Measurements from ENCODE around the gene C6orf89. TPM values are rescaled to one million over a fixed set of nuclear protein-coding genes. Genes with fewer than 3 reads are reported as not detected.

C6orf89 gene
- polyA plus RNA-seq, 1 donor (not counting 4 experiments of a cell fraction or from before 2014, with no cell fraction given): 29.0 TPM

DNA sequence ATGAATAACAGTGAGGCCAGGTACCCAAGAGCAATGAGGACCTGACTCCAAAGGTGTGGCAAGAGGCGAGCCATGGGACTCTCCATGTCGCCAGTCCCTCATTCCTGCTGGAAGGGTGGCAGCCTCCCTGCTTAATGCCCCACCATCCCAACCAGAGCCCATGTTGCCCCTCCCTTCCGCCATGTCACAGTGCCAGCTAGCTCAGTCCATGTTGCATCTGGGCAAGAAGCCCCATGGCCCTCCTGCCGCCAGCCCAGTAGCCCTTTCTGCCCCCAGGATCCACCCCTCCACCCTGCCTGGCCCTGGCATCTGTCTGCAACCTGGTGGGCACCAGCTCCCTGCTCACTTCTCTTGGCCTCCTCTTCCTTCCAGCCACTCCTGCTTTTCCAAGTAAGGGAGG is 40.5 kb upstream of the C6orf89 start:
- peaks cover 12% of the 10 kb centered on the region for H3K27me3 ChIP-seq (ENCODE audit: control insufficient read depth, extremely low read depth, insufficient read depth, low read length)
- no peaks in the 10 kb centered on the region for H4K20me1 ChIP-seq (ENCODE audit: control insufficient read depth, extremely low read depth, insufficient read depth, low read length)
- dilution Hi-C loops (cut with MboI; ENCODE audit: extremely low pct_ligation_motif_present, low sequenced_read_pairs): no loop called here
- FAIRE-seq (no peak), DNase-seq (ENCODE audit: low read depth, low spot score) (no peak)
- no peak for TF ChIP-seq EZH2 (IDR thresholded peaks at IDR 0.05; ENCODE audit: low read length)
- TF ChIP-seq, protein P1, sequence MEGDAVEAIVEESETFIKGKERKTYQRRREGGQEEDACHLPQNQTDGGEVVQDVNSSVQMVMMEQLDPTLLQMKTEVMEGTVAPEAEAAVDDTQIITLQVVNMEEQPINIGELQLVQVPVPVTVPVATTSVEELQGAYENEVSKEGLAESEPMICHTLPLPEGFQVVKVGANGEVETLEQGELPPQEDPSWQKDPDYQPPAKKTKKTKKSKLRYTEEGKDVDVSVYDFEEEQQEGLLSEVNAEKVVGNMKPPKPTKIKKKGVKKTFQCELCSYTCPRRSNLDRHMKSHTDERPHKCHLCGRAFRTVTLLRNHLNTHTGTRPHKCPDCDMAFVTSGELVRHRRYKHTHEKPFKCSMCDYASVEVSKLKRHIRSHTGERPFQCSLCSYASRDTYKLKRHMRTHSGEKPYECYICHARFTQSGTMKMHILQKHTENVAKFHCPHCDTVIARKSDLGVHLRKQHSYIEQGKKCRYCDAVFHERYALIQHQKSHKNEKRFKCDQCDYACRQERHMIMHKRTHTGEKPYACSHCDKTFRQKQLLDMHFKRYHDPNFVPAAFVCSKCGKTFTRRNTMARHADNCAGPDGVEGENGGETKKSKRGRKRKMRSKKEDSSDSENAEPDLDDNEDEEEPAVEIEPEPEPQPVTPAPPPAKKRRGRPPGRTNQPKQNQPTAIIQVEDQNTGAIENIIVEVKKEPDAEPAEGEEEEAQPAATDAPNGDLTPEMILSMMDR (optimal IDR thresholded peaks at IDR 0.05 in 1 of 3, IDR thresholded peaks at IDR 0.05 in 1 of 3, conservative IDR thresholded peaks at IDR 0.05 in 1 of 3; ENCODE audit: extremely low read depth in 1 of 3, insufficient read depth in 2 of 3, low read length in 3 of 3): no peak
- H3K4me1 ChIP-seq (ENCODE audit: control insufficient read depth, extremely low read depth, insufficient read depth, low read length): peaks cover 15% of the 10 kb centered on the region
- no peaks in the 10 kb centered on the region for H3K9me1 ChIP-seq (ENCODE audit: control insufficient read depth, extremely low read depth, insufficient read depth, low read length)
- H3K9ac ChIP-seq (ENCODE audit: control insufficient read depth, extremely low read depth, insufficient read depth, low read length): no peak overlapping the region
- no peaks in the 10 kb centered on the region for H3K9me3 ChIP-seq (ENCODE audit: control insufficient read depth, low read depth, low read length)
- H3K4me2 ChIP-seq (ENCODE audit: control insufficient read depth, extremely low read depth, insufficient read depth, low read depth, low read length): no peak overlapping the region
- H3K36me3 ChIP-seq (ENCODE audit: control insufficient read depth in 2 of 2, extremely low read depth in 1 of 2, insufficient read depth in 2 of 2, low read length in 2 of 2): no peaks in the 10 kb centered on the region
- no peaks in the 10 kb centered on the region for H3K79me2 ChIP-seq (ENCODE audit: control insufficient read depth, insufficient read depth, low read length)
- no peak overlapping the region for H3K27ac ChIP-seq (ENCODE audit: control insufficient read depth, insufficient read depth, low read length)
- no peak overlapping the region for H3K4me3 ChIP-seq (ENCODE audit: control insufficient read depth in 2 of 3, extremely low read depth in 1 of 3, insufficient read depth in 2 of 3, low read depth in 1 of 3, low read length in 3 of 3)
- no peak overlapping the region for H2AFZ ChIP-seq (ENCODE audit: control insufficient read depth, low read length)

GRCh38 chr6:36847152-36847551 is 38.6 kb upstream of the C6orf89 start:
- H3K79me2 ChIP-seq (ENCODE audit: control insufficient read depth, insufficient read depth, low read length): no peaks in the 10 kb centered on the region
- H2AFZ ChIP-seq (ENCODE audit: control insufficient read depth, low read length): no peak overlapping the region
- H3K9me1 ChIP-seq (ENCODE audit: control insufficient read depth, extremely low read depth, insufficient read depth, low read length): no peaks in the 10 kb centered on the region
- no peak overlapping the region for H3K9ac ChIP-seq (ENCODE audit: control insufficient read depth, extremely low read depth, insufficient read depth, low read length)
- dilution Hi-C loops (cut with MboI; ENCODE audit: extremely low pct_ligation_motif_present, low sequenced_read_pairs): no loop called here
- no peak overlapping the region for H3K4me3 ChIP-seq (ENCODE audit: control insufficient read depth in 2 of 3, extremely low read depth in 1 of 3, insufficient read depth in 2 of 3, low read depth in 1 of 3, low read length in 3 of 3)
- H3K27me3 ChIP-seq (ENCODE audit: control insufficient read depth, extremely low read depth, insufficient read depth, low read length): peaks cover 6% of the 10 kb centered on the region
- H3K27ac ChIP-seq (ENCODE audit: control insufficient read depth, insufficient read depth, low read length): no peak overlapping the region
- FAIRE-seq: no peak
- no peaks in the 10 kb centered on the region for H4K20me1 ChIP-seq (ENCODE audit: control insufficient read depth, extremely low read depth, insufficient read depth, low read length)
- no peaks in the 10 kb centered on the region for H3K36me3 ChIP-seq (ENCODE audit: control insufficient read depth in 2 of 2, extremely low read depth in 1 of 2, insufficient read depth in 2 of 2, low read length in 2 of 2)
- peaks cover 15% of the 10 kb centered on the region for H3K4me1 ChIP-seq (ENCODE audit: control insufficient read depth, extremely low read depth, insufficient read depth, low read length)
- no peaks in the 10 kb centered on the region for H3K9me3 ChIP-seq (ENCODE audit: control insufficient read depth, low read depth, low read length)
- H3K4me2 ChIP-seq (ENCODE audit: control insufficient read depth, extremely low read depth, insufficient read depth, low read depth, low read length): no peak overlapping the region
- no peak for DNase-seq (ENCODE audit: low read depth, low spot score)
- TF ChIP-seq EZH2 (IDR thresholded peaks at IDR 0.05; ENCODE audit: low read length): no peak
- TF ChIP-seq, protein P1 (optimal IDR thresholded peaks at IDR 0.05 in 1 of 3, IDR thresholded peaks at IDR 0.05 in 1 of 3, conservative IDR thresholded peaks at IDR 0.05 in 1 of 3; ENCODE audit: extremely low read depth in 1 of 3, insufficient read depth in 2 of 3, low read length in 3 of 3): no peak

Measured in keratinocyte (primary cell).